Natural killer cell (primary cell): ENCODE data around the gene DERL2. TPM values are rescaled to one million over a fixed set of nuclear protein-coding genes. Genes with fewer than 3 reads are reported as not detected.
A peak's percentile ranks its signal among the peaks of the same experiment; 100 is the strongest.

Experiments
- ATAC-seq, 3 donors: fragments of 150-1000 bp in 2 of 3; fragments of 200-7000 bp in 1 of 3; cut with Tn5 transposase; 1 replicate in 1 of 3; 2 replicates in 2 of 3; pipeline ENCODE4 v1.10.0; 2021; ENCODE audit warnings: mild to moderate bottlenecking in 2 of 3, moderate library complexity in 2 of 3
- DNase-seq, 2 donors: peaks; one replicate each; pipeline versions ENCODE4 v3.0.0 to v3.0.0-alpha.2; 2013 to 2021; ENCODE audit warnings: mixed read lengths in 1 of 2
- H3K27ac ChIP-seq: one replicate; pipeline ENCODE4 v1.5.1; 2013; ENCODE audit warnings: mild to moderate bottlenecking, low read length
- H3K27me3 ChIP-seq: one replicate; pipeline ENCODE4 v1.6.1; 2013; ENCODE audit warnings: low read length; ENCODE audit not compliant: control insufficient read depth, insufficient read depth
- H3K36me3 ChIP-seq: one replicate; pipeline ENCODE4 v1.6.1; 2013; ENCODE audit warnings: low read length; ENCODE audit not compliant: control insufficient read depth, insufficient read depth
- H3K4me1 ChIP-seq: one replicate; pipeline ENCODE4 v1.6.1; 2013; ENCODE audit warnings: low read length; ENCODE audit not compliant: control insufficient read depth, insufficient read depth
- H3K4me3 ChIP-seq: one replicate; pipeline ENCODE4 v1.5.1; 2013; ENCODE audit warnings: low read length
- H3K9me3 ChIP-seq: one replicate; pipeline ENCODE4 v1.6.1; 2013; ENCODE audit warnings: low read length; ENCODE audit not compliant: control insufficient read depth, insufficient read depth
- H3K27ac Mint-ChIP-seq, 2 donors: one replicate each; pipeline ENCODE4 v1.8.0; 2022; ENCODE audit warnings: mild to moderate bottlenecking in 2 of 2, mixed read lengths in 2 of 2, moderate library complexity in 1 of 2
- H3K27me3 Mint-ChIP-seq, 2 donors: one replicate each; pipeline ENCODE4 v1.8.0; 2022; ENCODE audit warnings: low read depth in 2 of 2, mixed read lengths in 2 of 2
- H3K36me3 Mint-ChIP-seq: one replicate; pipeline ENCODE4 v1.8.0; 2022; ENCODE audit warnings: mixed read lengths
- H3K4me1 Mint-ChIP-seq, 2 donors: one replicate each; pipeline ENCODE4 v1.8.0; 2022; ENCODE audit warnings: mixed read lengths in 2 of 2
- H3K4me3 Mint-ChIP-seq: one replicate; pipeline ENCODE4 v1.8.0; 2022; ENCODE audit warnings: mild to moderate bottlenecking, moderate library complexity, mixed read lengths
- H3K9me3 Mint-ChIP-seq, 2 donors: one replicate each; pipeline ENCODE4 v1.8.0; 2022; ENCODE audit warnings: mixed read lengths in 2 of 2
- CTCF ChIP-seq: fragments of 200-600 bp; IDR thresholded peaks from one replicate; pipeline ENCODE4 v1.8.0; 2022; ENCODE audit warnings: antibody characterized with exemption
- WGBS: methylation state at CpG from one replicate; pipeline ENCODE4 v1.1.7; 2013; ENCODE audit warnings: missing lambda C conversion rate; ENCODE audit not compliant: insufficient coverage; 5-methylcytosine and 5-hydroxymethylcytosine counted together
- intact Hi-C: fragments of 100-400 bp; cut with micrococcal nuclease; formaldehyde crosslinking; loops from one replicate; pipeline ENCODE4 v1.14.2; 2022
- total RNA-seq, 4 donors: library from RNA; stranded (reverse); fragments of 120-200 nt in 1 of 4; gene quantifications; one replicate each; pipeline versions ENCODE4 v1.2.3 to v1.2.4, GENCODE V29; 2013 to 2022

DERL2 gene
- total RNA-seq, 3 donors from 2014 or later (not counting 1 experiment from before 2014, with no cell fraction given): 86.0 to 105 (median 94.3) TPM

- no peaks in the 10 kb centered on the region for H3K27me3 ChIP-seq
- peaks cover 5% of the 10 kb centered on the region for H3K36me3 ChIP-seq
- Mint-ChIP-seq H3K9me3 (no peaks in the 10 kb centered on the region), H3K27me3 (no peaks in the 10 kb centered on the region), H3K27ac (peak overlapping the region; percentile 9 to 82), H3K4me3 (peak overlapping the region; percentile 49), H3K4me1 (peaks cover 13 to 20% of the 10 kb centered on the region in 2 donors), H3K36me3 (no peaks in the 10 kb centered on the region)
- TF ChIP-seq CTCF: no peak
- WGBS: 96% methylated on average over 8 of the region's 8 CpGs
- intact Hi-C loops: no loop called here
- no peak overlapping the region for H3K4me3 ChIP-seq
- H3K9me3 ChIP-seq: no peaks in the 10 kb centered on the region
- H3K27ac ChIP-seq: peak overlapping the region; percentile 50
- peaks cover 18% of the 10 kb centered on the region for H3K4me1 ChIP-seq
- ATAC-seq (no peak), DNase-seq (no peak)
Measured at GRCh38 chr17:5501685-5502084, 15.7 kb upstream of the DERL2 start.

DNA sequence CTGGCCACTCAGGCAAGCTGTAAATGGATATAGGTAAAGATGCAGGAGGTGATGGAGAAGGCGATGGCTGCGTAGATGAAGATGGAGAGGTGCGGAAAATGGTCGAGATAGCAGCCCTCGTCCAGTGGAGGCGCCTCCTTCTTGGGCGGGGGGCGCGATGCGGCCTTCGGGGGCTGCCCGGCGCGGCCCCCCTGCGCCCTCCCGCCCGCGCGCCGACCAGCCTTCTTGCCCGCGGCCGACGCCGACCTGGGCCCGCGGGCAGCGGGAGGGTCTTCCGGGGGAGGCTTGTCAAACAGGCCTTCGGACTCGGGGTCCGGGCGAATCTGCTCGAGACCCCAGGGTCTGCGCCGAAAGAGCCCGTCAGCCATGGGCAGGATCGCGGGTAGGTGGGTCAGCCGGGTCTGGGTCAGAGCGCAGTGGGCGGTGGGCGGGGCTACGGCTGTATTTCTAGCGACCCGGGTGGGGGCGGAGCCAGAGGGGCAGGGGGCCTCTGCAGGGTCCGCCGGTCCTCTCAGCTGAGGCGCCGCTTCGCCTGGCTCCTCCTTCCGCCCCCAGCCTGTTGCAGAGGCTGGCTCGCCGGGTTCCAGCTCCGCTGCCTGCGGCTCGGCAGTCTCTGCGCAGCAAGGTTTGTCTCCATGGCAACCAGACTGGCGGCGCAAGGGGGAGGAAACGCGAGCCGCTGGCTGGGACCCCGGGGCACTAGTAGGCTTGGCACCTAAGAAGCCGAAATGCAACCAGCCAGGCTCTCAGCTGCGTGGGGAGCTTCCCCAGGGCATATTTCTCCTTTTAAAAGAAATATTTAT lies 14.8 kb upstream of the DERL2 start:
- WGBS: under 1% methylated on average over 67 of the region's 67 CpGs
- intact Hi-C loops: no loop called here

GRCh38 chr17:5500247-5500588 lies 14.2 kb upstream of the DERL2 start:
- H3K36me3 Mint-ChIP-seq: no peaks in the 10 kb centered on the region
- H3K27me3 ChIP-seq: no peaks in the 10 kb centered on the region
- peak overlapping the region; percentile 96 for H3K4me3 Mint-ChIP-seq
- intact Hi-C loops: no loop called here
- no peak for ATAC-seq
- H3K9me3 ChIP-seq: no peaks in the 10 kb centered on the region
- H3K27ac ChIP-seq: no peak overlapping the region
- TF ChIP-seq CTCF: no peak
- H3K9me3 Mint-ChIP-seq: no peaks in the 10 kb centered on the region
- DNase-seq: peak in 1 of 2 donors; percentile 39
- no peaks in the 10 kb centered on the region for H3K36me3 ChIP-seq
- H3K4me1 Mint-ChIP-seq: peaks cover 13 to 20% of the 10 kb centered on the region in 2 donors
- WGBS: 17% methylated on average over 17 of the region's 18 CpGs
- H3K27me3 Mint-ChIP-seq: no peaks in the 10 kb centered on the region
- peaks cover 18% of the 10 kb centered on the region for H3K4me1 ChIP-seq
- H3K27ac Mint-ChIP-seq: peak overlapping the region; percentile 68 to 82
- H3K4me3 ChIP-seq: peak overlapping the region; percentile 29

More for the DNA sequence above, 14.8 kb upstream of the DERL2 start:
- no peaks in the 10 kb centered on the region for H3K36me3 Mint-ChIP-seq
- peak overlapping the region; percentile 68 to 82 for H3K27ac Mint-ChIP-seq
- H3K4me3 ChIP-seq: peak overlapping the region; percentile 43
- H3K9me3 ChIP-seq: no peaks in the 10 kb centered on the region
- peak; percentile 78 to 96 (median 93) for ATAC-seq
- no peaks in the 10 kb centered on the region for H3K27me3 ChIP-seq
- H3K9me3 Mint-ChIP-seq: no peaks in the 10 kb centered on the region
- peaks cover 4% of the 10 kb centered on the region for H3K36me3 ChIP-seq
- TF ChIP-seq CTCF: no peak
- peaks cover 18% of the 10 kb centered on the region for H3K4me1 ChIP-seq
- peak overlapping the region; percentile 96 for H3K4me3 Mint-ChIP-seq
- peak overlapping the region; percentile 50 for H3K27ac ChIP-seq
- peaks cover 13 to 20% of the 10 kb centered on the region in 2 donors for H3K4me1 Mint-ChIP-seq
- H3K27me3 Mint-ChIP-seq: no peaks in the 10 kb centered on the region
- peak; percentile 60 to 89 for DNase-seq
